ENCODE data around the gene TMEM174. TPM values are rescaled to one million over a fixed set of nuclear protein-coding genes. Genes with fewer than 3 reads are reported as not detected.

TMEM174 gene
- total RNA-seq, 4 donors from 2014 or later = not detected

- Histone ChIP-seq H3K4me1 (no peaks in the 10 kb centered on the region), H3K9me3 (no peaks in the 10 kb centered on the region), H3K27me3 (no peaks in the 10 kb centered on the region), H3K36me3 (no peaks in the 10 kb centered on the region), H3K27ac (no peak overlapping the region), H3K4me3 (no peak overlapping the region)
- no peak for DNase-seq
- intact Hi-C loops (cut with DNase I; ENCODE audit: low total_unique reads) = no loop called here
- no peak for TF ChIP-seq CTCF (IDR thresholded peaks at IDR 0.05)
- TF ChIP-seq POLR2A (IDR thresholded peaks at IDR 0.05) = no peak
Observed at GRCh38 chr5:73153513-73153912, 19.5 kb upstream of the TMEM174 start.

- Histone ChIP-seq H3K27me3 (no peaks in the 10 kb centered on the region), H3K36me3 (no peaks in the 10 kb centered on the region), H3K4me1 (no peaks in the 10 kb centered on the region), H3K27ac (no peak overlapping the region), H3K4me3 (no peak overlapping the region), H3K9me3 (no peaks in the 10 kb centered on the region)
- intact Hi-C loops (cut with DNase I; ENCODE audit: low total_unique reads) = no loop called here
- DNase-seq = no peak
- TF ChIP-seq POLR2A (IDR thresholded peaks at IDR 0.05) (no peak), CTCF (IDR thresholded peaks at IDR 0.05) (no peak)
Observed at GRCh38 chr5:73154208-73155006, 18.6 kb upstream of the TMEM174 start.

- H3K36me3 ChIP-seq = no peaks in the 10 kb centered on the region
- no peaks in the 10 kb centered on the region for H3K9me3 ChIP-seq
- TF ChIP-seq CTCF (IDR thresholded peaks at IDR 0.05) (no peak), POLR2A (IDR thresholded peaks at IDR 0.05) (no peak)
- H3K4me3 ChIP-seq = no peak overlapping the region
- no peaks in the 10 kb centered on the region for H3K4me1 ChIP-seq
- intact Hi-C loops (cut with DNase I; ENCODE audit: low total_unique reads) = no loop called here
- H3K27ac ChIP-seq = no peak overlapping the region
- DNase-seq = no peak
- no peaks in the 10 kb centered on the region for H3K27me3 ChIP-seq
Observed at GRCh38 chr5:73155271-73156222, 17.4 kb upstream of the TMEM174 start.

GRCh38 chr5:73157414-73158303 lies 15.3 kb upstream of the TMEM174 start:
- intact Hi-C loops (cut with DNase I; ENCODE audit: low total_unique reads) = no loop called here
- TF ChIP-seq POLR2A (IDR thresholded peaks at IDR 0.05) (no peak), CTCF (IDR thresholded peaks at IDR 0.05) (no peak)
- no peak for DNase-seq
- H3K36me3 ChIP-seq = no peaks in the 10 kb centered on the region
- no peak overlapping the region for H3K27ac ChIP-seq
- no peak overlapping the region for H3K4me3 ChIP-seq
- no peaks in the 10 kb centered on the region for H3K27me3 ChIP-seq
- H3K9me3 ChIP-seq = no peaks in the 10 kb centered on the region
- no peaks in the 10 kb centered on the region for H3K4me1 ChIP-seq
